Natural killer cell (primary cell): ENCODE results near the gene OTOF. TPM values are rescaled to one million over a fixed set of nuclear protein-coding genes. Genes with fewer than 3 reads are reported as not detected.

Experiments
- ATAC-seq, 3 donors: fragments of 150-1000 bp in 2 of 3; fragments of 200-7000 bp in 1 of 3; cut with Tn5 transposase; 1 replicate in 1 of 3; 2 replicates in 2 of 3; pipeline ENCODE4 v1.10.0; 2021; ENCODE audit warnings: mild to moderate bottlenecking in 2 of 3, moderate library complexity in 2 of 3
- DNase-seq, 2 donors: peaks; one replicate each; pipeline versions ENCODE4 v3.0.0 to v3.0.0-alpha.2; 2013 to 2021; ENCODE audit warnings: mixed read lengths in 1 of 2
- H3K27ac ChIP-seq: one replicate; pipeline ENCODE4 v1.5.1; 2013; ENCODE audit warnings: mild to moderate bottlenecking, low read length
- H3K27me3 ChIP-seq: one replicate; pipeline ENCODE4 v1.6.1; 2013; ENCODE audit warnings: low read length; ENCODE audit not compliant: control insufficient read depth, insufficient read depth
- H3K36me3 ChIP-seq: one replicate; pipeline ENCODE4 v1.6.1; 2013; ENCODE audit warnings: low read length; ENCODE audit not compliant: control insufficient read depth, insufficient read depth
- H3K4me1 ChIP-seq: one replicate; pipeline ENCODE4 v1.6.1; 2013; ENCODE audit warnings: low read length; ENCODE audit not compliant: control insufficient read depth, insufficient read depth
- H3K4me3 ChIP-seq: one replicate; pipeline ENCODE4 v1.5.1; 2013; ENCODE audit warnings: low read length
- H3K9me3 ChIP-seq: one replicate; pipeline ENCODE4 v1.6.1; 2013; ENCODE audit warnings: low read length; ENCODE audit not compliant: control insufficient read depth, insufficient read depth
- H3K27ac Mint-ChIP-seq, 2 donors: one replicate each; pipeline ENCODE4 v1.8.0; 2022; ENCODE audit warnings: mild to moderate bottlenecking in 2 of 2, mixed read lengths in 2 of 2, moderate library complexity in 1 of 2
- H3K27me3 Mint-ChIP-seq, 2 donors: one replicate each; pipeline ENCODE4 v1.8.0; 2022; ENCODE audit warnings: low read depth in 2 of 2, mixed read lengths in 2 of 2
- H3K36me3 Mint-ChIP-seq: one replicate; pipeline ENCODE4 v1.8.0; 2022; ENCODE audit warnings: mixed read lengths
- H3K4me1 Mint-ChIP-seq, 2 donors: one replicate each; pipeline ENCODE4 v1.8.0; 2022; ENCODE audit warnings: mixed read lengths in 2 of 2
- H3K4me3 Mint-ChIP-seq: one replicate; pipeline ENCODE4 v1.8.0; 2022; ENCODE audit warnings: mild to moderate bottlenecking, moderate library complexity, mixed read lengths
- H3K9me3 Mint-ChIP-seq, 2 donors: one replicate each; pipeline ENCODE4 v1.8.0; 2022; ENCODE audit warnings: mixed read lengths in 2 of 2
- WGBS: methylation state at CpG from one replicate; pipeline ENCODE4 v1.1.7; 2013; ENCODE audit warnings: missing lambda C conversion rate; ENCODE audit not compliant: insufficient coverage; 5-methylcytosine and 5-hydroxymethylcytosine counted together
- intact Hi-C: fragments of 100-400 bp; cut with micrococcal nuclease; formaldehyde crosslinking; loops from one replicate; pipeline ENCODE4 v1.14.2; 2022
- total RNA-seq, 4 donors: library from RNA; stranded (reverse); fragments of 120-200 nt in 1 of 4; gene quantifications; one replicate each; pipeline versions ENCODE4 v1.2.3 to v1.2.4, GENCODE V29; 2013 to 2022
- TF ChIP-seq, protein P1 (sequence below): fragments of 200-600 bp; IDR thresholded peaks from one replicate; pipeline ENCODE4 v1.8.0; 2022; ENCODE audit warnings: antibody characterized with exemption

The OTOF gene
- total RNA-seq, 3 donors from 2014 or later (not counting 1 experiment from before 2014, with no cell fraction given), result 0.66 to 3.7 (median 1.4) TPM

- TF ChIP-seq, protein P1, sequence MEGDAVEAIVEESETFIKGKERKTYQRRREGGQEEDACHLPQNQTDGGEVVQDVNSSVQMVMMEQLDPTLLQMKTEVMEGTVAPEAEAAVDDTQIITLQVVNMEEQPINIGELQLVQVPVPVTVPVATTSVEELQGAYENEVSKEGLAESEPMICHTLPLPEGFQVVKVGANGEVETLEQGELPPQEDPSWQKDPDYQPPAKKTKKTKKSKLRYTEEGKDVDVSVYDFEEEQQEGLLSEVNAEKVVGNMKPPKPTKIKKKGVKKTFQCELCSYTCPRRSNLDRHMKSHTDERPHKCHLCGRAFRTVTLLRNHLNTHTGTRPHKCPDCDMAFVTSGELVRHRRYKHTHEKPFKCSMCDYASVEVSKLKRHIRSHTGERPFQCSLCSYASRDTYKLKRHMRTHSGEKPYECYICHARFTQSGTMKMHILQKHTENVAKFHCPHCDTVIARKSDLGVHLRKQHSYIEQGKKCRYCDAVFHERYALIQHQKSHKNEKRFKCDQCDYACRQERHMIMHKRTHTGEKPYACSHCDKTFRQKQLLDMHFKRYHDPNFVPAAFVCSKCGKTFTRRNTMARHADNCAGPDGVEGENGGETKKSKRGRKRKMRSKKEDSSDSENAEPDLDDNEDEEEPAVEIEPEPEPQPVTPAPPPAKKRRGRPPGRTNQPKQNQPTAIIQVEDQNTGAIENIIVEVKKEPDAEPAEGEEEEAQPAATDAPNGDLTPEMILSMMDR, result no peak
- no peak overlapping the region for H3K27ac ChIP-seq
- H3K27me3 ChIP-seq, result no peaks in the 10 kb centered on the region
- 87% methylated on average over 19 of the region's 19 CpGs for WGBS
- Mint-ChIP-seq H3K4me1 (no peaks in the 10 kb centered on the region), H3K9me3 (no peaks in the 10 kb centered on the region), H3K4me3 (no peak overlapping the region), H3K36me3 (no peaks in the 10 kb centered on the region), H3K27ac (no peak overlapping the region), H3K27me3 (no peaks in the 10 kb centered on the region)
- ATAC-seq, result no peak
- intact Hi-C loops, result no loop called here
- H3K4me1 ChIP-seq, result peaks cover 2% of the 10 kb centered on the region
- H3K4me3 ChIP-seq, result no peak overlapping the region
- no peak for DNase-seq
- no peaks in the 10 kb centered on the region for H3K9me3 ChIP-seq
- H3K36me3 ChIP-seq, result no peaks in the 10 kb centered on the region
Measured at GRCh38 chr2:26461601-26462023, 16.3 kb downstream of the OTOF start.

GRCh38 chr2:26460613-26461031 is 17.3 kb downstream of the OTOF start:
- Histone ChIP-seq H3K4me3 (no peak overlapping the region), H3K4me1 (peaks cover 9% of the 10 kb centered on the region)
- no peaks in the 10 kb centered on the region for H3K36me3 Mint-ChIP-seq

GRCh38 chr2:26459991-26460612 is 17.8 kb downstream of the OTOF start:
- H3K36me3 ChIP-seq, result no peaks in the 10 kb centered on the region
- Mint-ChIP-seq H3K9me3 (no peaks in the 10 kb centered on the region), H3K36me3 (no peaks in the 10 kb centered on the region), H3K27me3 (no peaks in the 10 kb centered on the region), H3K4me3 (no peak overlapping the region), H3K27ac (no peak overlapping the region), H3K4me1 (no peaks in the 10 kb centered on the region)
- 87% methylated on average over 15 of the region's 15 CpGs for WGBS
- intact Hi-C loops, result no loop called here
- no peaks in the 10 kb centered on the region for H3K27me3 ChIP-seq
- no peaks in the 10 kb centered on the region for H3K9me3 ChIP-seq
- ATAC-seq (no peak), DNase-seq (no peak)
- no peak overlapping the region for H3K27ac ChIP-seq
- no peak overlapping the region for H3K4me3 ChIP-seq
- TF ChIP-seq, protein P1, result no peak
- peaks cover 11% of the 10 kb centered on the region for H3K4me1 ChIP-seq

More at GRCh38 chr2:26460613-26461031, 17.3 kb downstream of the OTOF start:
- Mint-ChIP-seq H3K27ac (no peak overlapping the region), H3K4me1 (no peaks in the 10 kb centered on the region), H3K27me3 (no peaks in the 10 kb centered on the region), H3K4me3 (no peak overlapping the region), H3K9me3 (no peaks in the 10 kb centered on the region)
- H3K9me3 ChIP-seq, result no peaks in the 10 kb centered on the region
- intact Hi-C loops, result no loop called here
- TF ChIP-seq, protein P1, result no peak
- DNase-seq (no peak), ATAC-seq (no peak)
- H3K27me3 ChIP-seq, result no peaks in the 10 kb centered on the region
- WGBS, result 93% methylated on average over 19 of the region's 19 CpGs
- no peak overlapping the region for H3K27ac ChIP-seq
- no peaks in the 10 kb centered on the region for H3K36me3 ChIP-seq
